H4 (cell line): Measurements from ENCODE around the gene WBP2. TPM values are rescaled to one million over a fixed set of nuclear protein-coding genes. Genes with fewer than 3 reads are reported as not detected.
"Not testable (repeated sequence)": the region's sequence is repeated elsewhere in the genome, so short reads cannot be mapped to it uniquely, and the experiment has no call there.

Experiments
- DNase-seq: peaks from one replicate; pipeline ENCODE4 v3.0.0-alpha.2; 2015; ENCODE audit warnings: low spot score
- total RNA-seq: library from RNA; depleted of rRNA; stranded (reverse); fragments of >200 nt; shearing (Covaris generic); gene quantifications from 2 replicates; pipeline ENCODE4 v1.2.3, GENCODE V29; 2014

Gene WBP2
- total RNA-seq, 1 experiment from 2014 or later: 26.3 TPM

- DNase-seq: no peak
Observed at GRCh38 chr17:75889454-75889853, 34.3 kb upstream of the WBP2 start.

DNA sequence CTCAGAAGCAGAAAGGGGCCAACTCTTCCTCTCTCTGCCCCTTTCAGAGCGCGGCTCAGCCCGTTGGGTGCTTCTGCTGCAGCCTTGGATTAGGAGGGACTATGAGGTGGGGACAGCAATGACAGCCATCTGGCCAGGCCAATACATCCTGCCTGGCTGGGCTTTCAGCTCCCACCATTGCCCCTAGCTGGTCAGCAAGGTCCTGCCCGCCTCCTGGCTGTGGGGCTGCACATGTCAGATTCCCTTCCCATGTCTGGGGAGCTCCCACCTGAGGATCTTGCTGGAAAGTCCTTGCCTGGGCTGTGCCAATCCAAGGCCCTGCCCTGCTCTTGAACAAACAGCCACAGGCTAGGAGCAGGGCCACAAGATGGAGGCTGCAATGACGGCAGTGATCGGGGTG is 33.3 kb upstream of the WBP2 start:
- no peak for DNase-seq

DNA sequence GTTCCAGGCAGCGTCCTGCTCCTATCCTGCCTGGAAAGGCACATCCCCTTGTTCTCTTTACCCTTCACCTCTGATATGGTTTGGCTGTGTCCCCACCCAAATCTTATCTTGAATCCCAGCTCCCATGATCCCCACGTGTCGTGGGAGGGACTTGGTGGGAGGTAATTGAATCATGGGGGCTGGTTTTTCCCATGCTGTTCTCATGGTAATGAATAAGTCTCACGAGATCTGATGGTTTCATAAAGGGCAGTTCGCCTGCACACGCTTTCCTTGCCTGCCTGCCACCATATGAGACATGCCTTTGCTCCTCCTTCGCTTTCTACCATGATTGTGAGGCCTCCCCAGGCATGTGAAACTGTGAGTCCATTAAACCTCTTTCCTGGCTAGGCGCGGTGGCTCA is 30.7 kb upstream of the WBP2 start:
- DNase-seq: not testable (repeated sequence)

DNA sequence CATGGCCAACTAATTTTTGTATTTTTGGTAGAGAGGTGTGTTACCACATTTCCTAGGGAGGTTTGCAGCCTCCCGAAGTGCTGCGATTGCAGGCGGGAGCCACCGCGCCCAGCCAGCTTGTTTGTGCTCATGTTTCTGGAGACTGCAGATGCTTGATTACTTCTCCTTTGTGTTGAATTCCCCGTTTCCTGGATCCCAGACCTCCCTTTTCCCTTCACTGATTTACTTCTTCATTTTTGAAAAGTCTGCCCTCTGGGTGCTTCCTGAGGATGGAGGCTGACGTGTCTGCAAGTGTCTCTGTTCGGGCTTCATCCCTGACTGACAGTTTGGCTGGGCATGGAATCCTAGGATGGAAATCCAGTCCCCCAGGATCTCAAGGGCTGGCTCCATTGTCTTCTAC is 30.3 kb upstream of the WBP2 start:
- no peak for DNase-seq

GRCh38 chr17:75881678-75882454 is 26.7 kb upstream of the WBP2 start:
- DNase-seq: no peak

GRCh38 chr17:75880266-75880665 is 25.1 kb upstream of the WBP2 start:
- no peak for DNase-seq

GRCh38 chr17:75878174-75878998 is 23.3 kb upstream of the WBP2 start, which contains the start of gene TRIM47:
Gene TRIM47, minus strand, starts transcription at chr17:75878581. Its CDS starts 33 bp downstream, at chr17:75878548.
- no peak for DNase-seq

DNA sequence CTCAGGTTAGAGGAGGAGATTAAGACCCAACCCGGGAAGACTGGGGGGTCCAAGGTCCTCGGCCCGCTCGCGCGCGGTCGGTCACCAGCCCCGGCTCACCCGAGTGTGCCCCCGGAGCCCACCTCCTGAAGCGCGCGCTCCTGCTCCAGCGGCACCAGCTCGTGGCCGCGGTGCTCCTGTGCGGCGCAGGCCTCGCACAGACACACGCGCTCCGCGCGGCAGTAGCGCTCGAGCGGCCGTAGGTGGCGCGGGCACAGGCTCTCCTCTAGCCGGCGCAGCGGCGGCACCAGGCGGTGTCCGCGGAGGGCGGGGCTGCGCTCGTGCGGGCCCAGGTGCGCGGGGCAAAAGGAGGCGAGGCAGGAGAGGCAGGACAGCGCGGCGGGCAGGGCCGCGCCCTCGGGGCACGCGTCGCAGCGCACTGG is 22.6 kb upstream of the WBP2 start:
- peak; percentile 73 for DNase-seq

DNA sequence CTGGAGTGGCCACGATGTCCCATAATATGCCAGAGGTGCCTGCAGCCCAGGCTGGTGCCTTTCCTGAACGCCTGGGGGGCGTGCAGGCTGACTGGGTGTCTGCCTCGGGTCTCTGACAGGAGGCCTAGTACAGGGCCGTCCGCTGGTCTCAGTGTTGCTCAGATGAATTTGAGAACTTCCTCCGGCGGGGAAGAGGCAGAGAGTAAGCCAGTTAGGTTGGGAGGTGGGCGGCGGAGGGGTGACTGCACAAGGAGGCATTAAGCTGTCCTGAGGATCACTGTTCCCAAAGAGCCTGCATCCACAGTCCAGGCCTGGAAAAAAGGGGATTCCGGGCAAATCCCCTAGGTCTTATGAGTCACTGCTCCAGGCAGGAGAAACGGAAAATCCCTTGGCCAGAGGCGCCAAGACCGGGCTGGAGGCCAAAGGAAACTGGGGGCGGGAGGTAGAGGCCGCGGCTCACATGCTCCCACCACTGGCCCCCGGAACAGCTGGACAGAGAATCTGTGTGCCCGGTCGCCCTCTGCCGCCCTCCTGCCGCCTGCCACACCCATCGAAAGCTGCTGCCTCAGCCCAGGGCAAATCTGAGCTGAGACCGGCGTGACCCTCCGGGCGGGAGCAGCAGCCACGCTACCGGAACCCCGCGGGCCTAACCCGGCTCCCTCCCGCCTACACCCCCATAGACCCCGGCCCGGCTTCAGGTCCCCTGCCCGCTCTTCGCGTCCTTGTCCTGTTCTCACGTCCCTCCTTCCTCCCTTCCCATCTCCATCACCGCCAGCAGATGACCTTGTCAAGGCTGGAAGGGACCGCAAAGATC is 22.0 kb upstream of the WBP2 start:
- peak; percentile 91 for DNase-seq

GRCh38 chr17:75876190-75876937 is 21.2 kb upstream of the WBP2 start:
- no peak for DNase-seq

GRCh38 chr17:75875940-75876189 is 20.7 kb upstream of the WBP2 start:
- peak; percentile 88 for DNase-seq

GRCh38 chr17:75875182-75875939 is 20.2 kb upstream of the WBP2 start:
- DNase-seq: no peak

DNA sequence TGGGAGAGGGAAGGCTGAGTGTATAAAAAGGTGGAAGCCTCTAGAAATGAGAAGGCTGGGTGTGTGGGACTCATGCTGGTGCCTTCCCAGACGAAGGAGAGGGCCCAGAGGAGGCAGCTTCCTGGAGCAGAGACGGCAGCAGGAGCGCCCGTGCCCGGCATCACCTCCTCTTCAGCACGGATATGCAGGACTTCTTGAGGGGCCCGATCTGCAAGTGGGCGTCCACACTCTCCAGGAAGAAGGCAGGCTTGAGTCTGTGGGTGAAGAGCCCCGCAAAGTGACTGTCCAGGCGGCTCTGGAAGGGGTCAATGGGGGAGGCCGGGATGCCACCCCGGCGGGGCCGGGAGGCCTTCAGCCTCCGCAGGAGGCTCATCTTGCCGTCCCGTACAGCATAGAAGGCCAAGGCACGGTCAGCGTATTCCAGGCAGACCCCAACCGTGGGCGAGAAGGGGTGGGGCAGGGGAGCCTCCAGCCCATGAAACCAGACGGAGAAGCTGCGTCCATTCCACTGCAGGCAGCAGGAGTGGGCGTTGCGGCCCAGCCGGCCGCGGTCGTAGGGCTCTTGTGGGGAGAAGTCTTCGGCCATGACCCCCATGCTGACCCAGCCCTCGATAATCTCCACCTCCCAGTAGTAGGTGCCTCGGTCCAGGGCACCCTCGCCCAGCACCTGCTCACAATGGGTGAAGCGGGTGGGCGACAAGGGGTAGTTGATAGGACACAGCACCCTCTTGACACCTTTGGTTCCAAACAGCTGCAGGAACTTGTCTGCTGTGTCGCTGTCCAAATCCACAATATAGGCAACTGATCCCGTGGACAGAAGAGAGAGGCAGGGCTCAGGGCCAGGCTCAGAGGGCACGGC is 19.4 kb upstream of the WBP2 start:
- no peak for DNase-seq

GRCh38 chr17:75873587-75874322 is 18.6 kb upstream of the WBP2 start:
- DNase-seq: no peak

DNA sequence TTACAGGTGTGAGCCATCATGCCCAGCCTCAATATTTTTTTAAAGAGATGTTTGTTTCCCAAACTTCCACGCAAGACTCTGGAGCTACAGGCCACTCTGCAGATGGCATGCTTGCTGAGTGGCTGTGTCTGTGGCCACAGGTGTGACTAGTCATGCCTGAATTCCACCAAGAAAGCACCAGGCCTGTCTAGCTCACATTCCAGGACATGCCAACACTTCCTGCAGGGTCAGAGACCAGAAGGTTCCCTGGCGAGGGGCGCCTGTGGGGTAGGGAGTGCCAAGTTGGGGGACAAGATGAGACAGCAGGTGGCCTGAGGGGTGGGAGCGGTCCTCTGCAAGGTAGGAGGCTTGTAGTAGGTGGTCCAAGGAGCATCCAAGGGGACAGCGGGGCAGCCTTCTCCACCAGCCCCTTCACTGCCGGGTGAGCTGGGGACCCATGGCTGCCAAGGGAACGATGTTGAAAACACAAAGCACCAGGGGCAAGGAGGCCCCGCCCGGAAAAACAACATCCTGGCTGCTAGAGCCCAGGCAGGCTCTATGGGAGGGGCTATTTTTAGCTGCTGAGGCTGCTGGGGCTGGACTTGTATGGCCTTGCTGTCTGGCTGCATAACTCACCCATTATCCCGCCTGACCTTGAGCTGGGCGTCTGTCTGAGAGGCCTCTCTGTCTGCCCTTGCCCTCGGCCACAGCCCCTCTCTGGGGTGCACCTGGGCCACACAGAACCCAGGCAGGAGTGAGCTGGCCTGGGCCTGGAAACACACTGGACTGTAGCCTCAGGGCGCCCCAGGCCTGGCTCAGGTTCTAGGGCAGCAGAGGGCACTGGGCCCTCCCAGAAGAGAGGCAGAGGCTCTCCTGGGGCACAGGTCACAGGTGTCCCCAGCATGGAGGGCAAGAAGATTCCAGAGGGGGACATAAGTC is 17.6 kb upstream of the WBP2 start:
- DNase-seq: peak; percentile 81

- DNase-seq: not testable (repeated sequence)
Observed at GRCh38 chr17:75870228-75870627, 15.1 kb upstream of the WBP2 start.

DNA sequence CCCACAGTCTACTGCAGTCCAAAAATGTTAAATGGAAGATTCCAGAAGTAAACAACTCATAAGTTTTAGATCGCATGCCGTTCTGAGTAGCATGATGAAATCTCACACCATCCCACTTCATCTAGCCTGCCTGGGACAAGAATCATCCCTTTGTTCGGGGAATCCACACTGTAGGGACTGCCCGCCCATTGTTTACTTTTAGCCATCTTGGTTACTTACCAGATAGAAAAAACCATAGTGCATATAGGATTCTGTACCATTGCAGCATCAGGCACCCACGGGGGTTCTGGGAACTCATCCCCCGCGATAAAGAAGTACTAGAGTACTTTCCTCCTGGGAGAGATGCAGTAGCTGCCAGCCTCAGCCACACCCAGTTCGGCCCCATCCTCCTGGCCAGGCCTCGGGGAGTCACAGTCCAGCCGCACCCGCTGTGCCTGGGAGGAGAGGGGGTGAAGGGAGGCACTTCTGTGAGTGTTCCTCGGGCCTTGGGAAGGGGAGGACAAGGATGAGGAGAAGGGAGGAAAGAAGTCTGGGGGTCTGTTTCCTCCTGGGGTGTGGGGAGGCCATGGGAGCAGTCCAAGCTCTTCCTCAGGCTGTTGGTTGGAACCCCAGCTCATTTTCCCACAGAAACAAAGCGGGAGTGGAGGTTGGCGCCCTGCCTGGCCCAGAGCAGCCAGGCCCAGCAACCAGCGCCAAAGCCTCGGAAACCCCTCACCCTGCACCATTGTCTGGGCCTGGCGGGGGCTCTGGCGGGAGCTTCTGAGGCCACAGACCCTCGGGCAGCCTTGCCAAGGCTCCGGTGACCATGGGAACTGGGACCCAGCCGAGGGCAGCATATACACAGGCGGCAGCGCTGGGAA is 14.4 kb upstream of the WBP2 start:
- peak; percentile 85 for DNase-seq
